Vagina (tissue), 2 donors: ENCODE measurements around the gene TTC34.

Experiments
- CTCF ChIP-seq, 3 experiments: fragments of 450-650 bp in 2 of 3; fragments of 200-600 bp in 1 of 3; sonication (generic) in 1 of 3; IDR thresholded peaks; one replicate each; pipeline ENCODE4 v1.5.1; 2017 to 2019; ENCODE audit warnings: antibody characterized with exemption in 3 of 3, mild to moderate bottlenecking in 2 of 3, moderate library complexity in 2 of 3
- POLR2A ChIP-seq, 2 donors: fragments of 450-650 bp; IDR thresholded peaks; one replicate each; pipeline ENCODE4 v1.6.1; 2017; ENCODE audit warnings: antibody characterized with exemption in 2 of 2, mild to moderate bottlenecking in 2 of 2, moderate library complexity in 2 of 2

- TF ChIP-seq CTCF (IDR thresholded peaks at IDR 0.05), result no peak
- no peak for TF ChIP-seq POLR2A (IDR thresholded peaks at IDR 0.05)
Observed at GRCh38 chr1:2640626-2641025, 160.9 kb downstream of the TTC34 start.
